ENCODE data around the gene CPNE7.
"Not testable (repeated sequence)": the region's sequence is repeated elsewhere in the genome, so short reads cannot be mapped to it uniquely, and the experiment has no call there.

The CPNE7 gene

DNA sequence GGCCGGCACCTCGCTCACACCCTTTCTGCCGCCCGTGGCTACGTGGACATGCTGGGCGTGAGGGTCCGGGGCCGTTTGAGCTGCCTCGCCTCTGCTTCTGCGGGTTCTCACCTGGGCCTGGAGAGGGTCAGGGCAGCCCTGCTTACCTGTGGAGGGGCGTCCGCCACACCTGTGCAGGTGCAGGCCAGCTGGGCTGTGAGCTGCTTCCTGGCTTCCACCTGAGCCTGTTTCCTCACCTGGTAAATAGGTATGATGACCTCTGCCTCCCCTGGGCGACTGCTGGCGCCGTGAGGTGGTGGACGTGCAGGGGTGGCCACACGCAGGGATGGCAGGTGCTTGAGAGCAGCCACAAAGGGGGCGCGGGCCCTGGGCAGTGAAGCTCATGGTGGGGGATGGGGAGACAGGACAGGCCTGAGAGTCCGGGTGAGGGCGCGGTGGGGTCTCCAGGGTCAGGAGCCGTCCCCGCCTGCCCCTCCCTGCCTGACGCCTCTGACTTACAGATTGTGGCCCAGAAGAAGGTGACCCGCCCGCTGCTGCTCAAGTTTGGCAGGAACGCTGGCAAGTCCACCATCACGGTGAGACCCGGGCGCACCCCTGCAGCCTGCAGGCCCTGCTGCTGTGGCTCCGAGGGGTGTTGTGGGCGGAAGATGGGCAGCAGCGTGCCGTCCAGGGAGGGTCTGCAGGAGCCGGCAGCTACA lies 7.8 kb downstream of the CPNE7 start:
- DNase-seq (ENCODE audit: low read depth), result no peak

DNA sequence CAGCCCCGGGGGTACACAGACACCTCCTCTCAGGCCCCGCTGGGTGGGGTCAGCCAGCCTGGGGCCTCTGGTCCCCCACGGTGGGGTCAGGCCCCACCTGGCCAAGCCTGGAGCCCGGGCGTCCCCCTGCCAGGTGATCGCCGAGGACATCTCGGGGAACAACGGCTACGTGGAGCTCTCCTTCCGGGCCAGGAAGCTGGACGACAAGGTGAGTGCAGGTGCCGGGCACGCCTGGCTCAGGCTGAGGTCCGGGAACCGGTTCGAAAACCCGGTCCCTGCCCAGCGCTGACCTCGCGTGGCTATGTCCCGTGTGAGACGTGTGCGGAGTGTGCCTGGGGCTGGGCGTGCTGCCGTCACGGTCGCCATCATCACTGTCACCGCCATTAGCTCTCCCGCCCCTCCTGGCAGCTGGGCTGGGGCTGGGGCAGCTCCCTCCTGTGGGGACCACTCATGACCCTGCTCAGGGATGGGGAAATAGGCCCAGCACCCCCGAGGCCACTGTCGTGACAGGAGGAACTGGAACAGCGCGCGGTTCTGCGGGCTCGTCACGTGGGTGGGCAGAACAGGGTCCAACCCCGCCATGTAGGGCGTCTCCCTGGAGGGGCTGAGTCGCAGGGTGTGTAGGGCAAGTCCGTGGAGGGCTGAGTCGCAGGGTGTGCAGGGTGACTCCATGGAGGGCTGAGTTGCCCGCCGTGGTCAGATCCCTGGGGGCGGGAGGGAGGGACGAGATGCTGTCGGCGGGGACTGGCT lies 8.5 kb downstream of the CPNE7 start:
- DNase-seq (ENCODE audit: low read depth), result no peak

GRCh38 chr16:89584768-89585549 lies 9.4 kb downstream of the CPNE7 start:
- no peak for DNase-seq (ENCODE audit: low read depth)

- DNase-seq (ENCODE audit: low read depth), result no peak
Observed at GRCh38 chr16:89586218-89586617, 10.7 kb downstream of the CPNE7 start.

DNA sequence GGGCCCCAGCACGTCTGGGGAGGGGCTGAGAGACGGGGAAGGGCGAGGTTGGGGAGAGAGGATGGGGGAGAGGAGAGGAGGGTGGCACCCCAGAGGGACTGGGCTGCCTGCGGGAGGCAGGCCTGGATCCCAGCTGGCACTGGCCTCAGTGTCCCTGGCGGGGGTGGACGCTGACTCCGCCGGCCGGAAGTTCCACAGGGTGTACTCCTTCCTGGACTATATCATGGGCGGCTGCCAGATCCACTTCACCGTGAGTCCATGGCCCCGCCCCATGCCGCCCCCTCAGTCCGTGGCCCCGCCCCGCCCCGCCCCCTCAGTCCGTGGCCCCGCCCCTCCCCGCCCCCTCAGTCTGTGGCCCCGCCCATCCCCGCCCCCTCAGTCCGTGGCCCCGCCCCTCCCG lies 11.3 kb downstream of the CPNE7 start:
- no peak for DNase-seq (ENCODE audit: low read depth)

DNA sequence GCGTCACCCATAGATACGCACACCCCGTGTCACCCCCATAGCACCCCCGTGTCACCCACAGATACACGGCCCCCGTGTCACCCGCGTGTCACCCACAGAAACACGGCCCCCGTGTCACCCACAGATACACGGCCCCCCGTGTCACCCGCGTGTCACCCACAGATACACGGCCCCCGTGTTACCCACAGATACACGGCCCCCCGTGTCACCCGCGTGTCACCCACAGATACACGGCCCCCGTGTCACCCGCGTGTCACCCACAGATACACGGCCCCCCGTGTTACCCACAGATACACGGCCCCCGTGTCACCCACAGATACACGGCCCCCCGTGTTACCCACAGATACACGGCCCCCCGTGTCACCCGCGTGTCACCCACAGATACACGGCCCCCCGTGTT lies 12.1 kb downstream of the CPNE7 start:
- DNase-seq (ENCODE audit: low read depth), result not testable (repeated sequence)

DNA sequence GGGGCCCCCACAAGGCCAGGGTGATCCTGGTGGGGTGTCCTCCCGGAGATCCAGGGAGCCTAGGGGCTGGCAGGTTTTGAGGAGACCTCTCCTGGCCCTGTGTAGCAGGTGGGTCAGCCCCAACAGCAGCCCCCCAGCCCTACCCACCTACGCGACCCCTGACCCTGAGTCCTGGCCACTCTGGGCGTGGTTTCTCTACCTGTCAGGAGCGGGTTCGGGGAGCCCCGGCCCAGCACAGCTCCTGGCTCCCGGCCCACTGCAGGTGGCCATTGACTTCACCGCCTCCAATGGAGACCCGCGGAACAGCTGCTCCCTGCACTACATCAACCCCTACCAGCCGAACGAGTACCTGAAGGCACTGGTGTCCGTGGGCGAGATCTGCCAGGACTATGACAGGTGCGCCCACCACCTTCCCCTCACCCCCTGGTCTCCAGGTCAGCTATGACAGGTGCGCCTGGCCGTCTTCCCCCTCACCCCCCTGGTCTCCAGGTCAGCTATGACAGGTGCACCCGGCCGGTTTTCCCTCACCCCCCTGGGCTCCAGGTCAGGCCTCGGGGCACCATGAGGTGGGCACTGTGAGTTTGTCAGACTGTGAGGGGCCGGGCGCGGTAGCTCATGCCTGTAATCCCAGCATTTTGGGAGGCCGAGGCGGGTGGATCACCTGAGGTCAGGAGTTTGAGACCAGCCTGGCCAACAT lies 13.0 kb downstream of the CPNE7 start:
- DNase-seq (ENCODE audit: low read depth), result no peak

DNA sequence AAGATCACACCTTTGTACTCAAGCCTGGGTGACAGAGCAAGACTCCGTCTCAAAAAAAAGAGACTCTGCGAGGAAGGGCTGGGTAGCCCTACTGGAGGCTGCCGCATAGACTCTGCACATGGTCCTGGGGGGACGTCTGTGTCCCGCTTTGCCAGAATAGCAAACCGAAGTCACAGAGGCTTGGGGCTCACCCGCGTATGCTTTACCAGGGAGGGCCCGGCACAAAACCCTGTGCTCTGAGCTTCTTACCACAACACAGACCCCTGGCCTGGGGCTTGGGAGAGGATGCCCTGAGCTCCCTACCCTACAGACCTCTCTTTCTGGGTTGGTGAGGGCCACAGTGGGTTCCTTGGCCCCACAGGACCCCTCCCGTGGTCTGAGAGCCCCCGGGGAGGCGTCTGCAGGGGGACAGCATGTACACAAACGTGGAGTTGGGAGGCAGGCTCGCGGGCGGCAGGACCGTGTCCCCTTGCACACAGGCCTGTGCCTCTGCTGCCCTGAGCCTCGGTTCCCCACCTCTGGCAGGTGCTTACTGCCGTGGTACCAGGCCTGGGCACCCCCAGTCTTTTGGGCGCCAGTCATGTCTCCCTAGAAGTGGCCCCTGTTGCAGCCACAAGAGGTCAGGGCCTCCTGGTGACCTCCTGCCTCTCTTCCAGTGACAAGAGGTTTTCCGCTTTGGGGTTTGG lies 13.8 kb downstream of the CPNE7 start:
- no peak for DNase-seq (ENCODE audit: low read depth)

GRCh38 chr16:89593841-89594240 lies 18.3 kb downstream of the CPNE7 start:
- peak; percentile 48 for DNase-seq (ENCODE audit: low read depth)

- no peak for DNase-seq (ENCODE audit: low read depth)
Observed at GRCh38 chr16:89595330-89596060, 19.9 kb downstream of the CPNE7 start.

GRCh38 chr16:89596061-89596689 lies 20.6 kb downstream of the CPNE7 start:
- DNase-seq (ENCODE audit: low read depth), result no peak

DNA sequence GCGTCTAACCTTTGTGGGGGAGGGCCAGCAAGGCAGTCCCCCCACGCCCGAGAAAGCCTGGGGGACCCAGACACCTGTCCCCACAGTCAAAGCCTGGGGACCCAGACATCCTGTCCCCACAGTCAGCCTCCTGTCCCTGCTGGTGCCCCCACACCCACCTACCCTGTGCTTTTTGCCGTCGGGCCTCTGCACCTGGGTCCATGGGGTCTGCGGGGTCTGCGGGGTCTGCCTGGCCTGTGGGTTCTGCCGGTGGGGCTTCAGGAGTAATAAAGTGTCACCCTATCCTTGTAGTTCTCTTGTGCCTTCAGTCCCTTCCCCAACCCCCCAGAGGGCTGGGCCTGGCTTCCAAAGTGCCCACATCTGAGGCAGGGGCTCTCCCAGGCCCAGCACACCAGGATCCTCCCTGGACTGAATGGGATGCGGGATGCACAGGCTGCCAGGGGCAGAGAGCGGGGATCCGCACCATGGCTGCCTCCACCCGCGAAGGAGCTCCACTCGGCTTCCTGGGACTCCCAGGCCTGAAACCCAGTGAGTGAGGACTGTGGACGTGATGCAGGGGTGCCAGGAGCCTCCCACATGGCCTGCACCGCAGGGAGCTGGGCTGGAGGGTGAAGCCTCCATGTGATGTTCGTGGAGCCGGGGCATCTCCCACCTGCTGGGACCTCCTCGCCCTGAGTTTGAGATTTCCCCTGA lies 21.5 kb downstream of the CPNE7 start:
- DNase-seq (ENCODE audit: low read depth), result no peak

DNA sequence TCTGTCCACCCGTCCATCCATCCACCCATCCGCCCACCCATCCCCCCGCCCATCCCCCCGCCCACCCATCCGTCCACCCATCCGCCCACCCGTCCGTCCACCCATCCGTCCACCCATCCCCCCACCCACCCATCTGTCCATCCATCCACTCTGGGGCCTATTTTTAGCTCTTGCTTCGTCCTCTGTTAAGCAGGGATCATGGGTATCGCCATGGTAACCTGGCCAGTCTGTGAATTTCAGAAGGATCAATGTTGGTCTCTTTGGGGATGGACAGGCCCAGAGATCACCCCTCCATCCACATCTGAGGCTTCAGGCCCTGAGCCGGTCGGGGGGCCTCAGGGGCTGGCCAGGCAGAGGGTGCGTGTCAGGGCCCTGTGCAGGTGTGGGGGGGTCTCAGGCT lies 22.6 kb downstream of the CPNE7 start:
- DNase-seq (ENCODE audit: low read depth), result no peak

DNA sequence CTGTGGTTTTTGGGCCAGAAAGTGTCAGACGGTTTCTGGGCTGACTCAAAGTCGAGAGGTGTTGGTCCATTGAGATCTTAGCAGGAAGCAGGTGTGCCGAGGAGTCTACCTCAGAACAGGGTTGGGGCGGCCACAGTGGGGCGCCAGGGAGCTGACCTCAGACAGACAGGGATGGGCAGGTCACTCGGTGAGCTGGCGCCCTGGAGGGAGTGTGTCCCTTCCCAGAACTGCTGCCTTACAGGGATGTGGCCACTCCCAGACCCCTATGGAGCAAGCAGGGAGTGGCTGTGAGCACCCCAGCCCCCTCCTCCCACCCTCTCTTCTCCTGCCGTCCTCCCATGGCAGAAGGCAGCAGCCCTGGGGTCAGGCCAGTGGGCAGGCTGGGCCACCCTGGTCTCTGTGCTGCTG lies 23.9 kb downstream of the CPNE7 start:
- no peak for DNase-seq (ENCODE audit: low read depth)

- DNase-seq (ENCODE audit: low read depth), result no peak
Observed at GRCh38 chr16:89599902-89600301, 24.3 kb downstream of the CPNE7 start.

DNA sequence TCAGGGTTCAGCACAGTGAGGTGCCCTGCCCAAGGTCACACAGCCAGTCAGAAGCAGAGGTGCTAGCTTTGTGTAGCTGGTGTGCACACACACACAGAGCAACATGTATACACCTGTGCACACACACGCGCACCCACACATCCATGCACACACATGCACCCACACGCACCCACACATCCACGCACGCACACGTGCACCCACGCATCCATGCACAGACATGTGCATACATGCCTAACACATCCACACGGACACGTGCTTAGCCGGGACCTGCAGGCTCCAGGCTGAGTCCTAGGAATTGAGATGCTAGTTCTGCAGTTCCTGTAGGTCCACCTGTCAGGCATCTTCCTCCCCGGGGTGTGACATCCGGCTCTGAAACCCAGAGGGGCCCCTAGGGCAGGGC lies 24.9 kb downstream of the CPNE7 start:
- no peak for DNase-seq (ENCODE audit: low read depth)

- DNase-seq (ENCODE audit: low read depth), result no peak
Observed at GRCh38 chr16:89600956-89601355, 25.4 kb downstream of the CPNE7 start.

DNA sequence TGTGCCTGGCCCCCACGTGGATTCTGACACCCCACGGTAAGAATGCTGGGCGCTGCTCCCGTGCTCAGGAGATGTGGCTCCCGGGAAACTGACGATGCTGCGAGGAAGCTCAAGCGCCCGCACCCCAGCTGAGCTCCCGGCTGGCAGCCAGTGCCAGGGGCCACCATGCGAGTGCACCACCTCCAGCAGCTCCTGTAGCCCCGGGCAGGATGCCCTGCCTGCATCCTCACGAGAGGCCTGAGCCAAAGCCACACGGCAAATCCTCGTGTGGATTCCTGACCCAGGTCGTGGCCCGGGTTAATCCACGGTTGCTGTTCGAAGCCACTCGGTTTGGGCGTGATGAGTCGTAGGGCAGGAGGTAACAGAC lies 26.3 kb downstream of the CPNE7 start:
- DNase-seq (ENCODE audit: low read depth), result no peak

DNA sequence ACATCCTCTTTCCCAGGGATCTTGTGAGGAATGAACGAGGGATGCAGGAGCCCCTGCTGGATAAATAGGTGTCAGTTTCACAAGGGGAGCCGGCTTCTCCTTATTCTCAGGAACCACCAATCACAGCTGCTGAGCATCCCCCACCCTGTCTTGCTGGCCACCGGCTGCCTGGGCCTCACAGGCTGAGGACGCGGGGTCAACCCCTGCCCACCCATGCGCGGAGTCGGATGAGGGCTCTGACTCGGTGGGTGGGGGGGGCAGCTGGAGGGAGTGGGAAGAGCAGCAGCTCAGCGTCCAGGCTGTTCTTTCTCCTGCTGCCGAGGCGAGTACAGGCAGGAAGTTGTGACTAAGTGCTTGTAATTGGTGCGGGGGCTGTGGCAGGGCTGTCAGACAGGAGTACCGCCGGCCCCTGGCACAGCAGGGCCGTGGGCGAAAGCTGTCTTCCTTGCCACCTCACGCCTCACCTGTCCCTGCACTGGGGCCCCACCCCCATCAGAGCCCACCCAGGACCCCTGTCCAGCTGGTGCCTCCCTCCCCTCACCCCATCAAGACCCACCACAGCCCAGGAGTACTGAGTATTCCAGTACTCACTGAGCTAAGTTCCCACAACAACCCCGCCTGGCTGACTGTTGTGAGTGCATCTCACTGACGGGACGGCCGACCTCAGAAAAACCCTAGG lies 26.9 kb downstream of the CPNE7 start:
- peak; percentile 22 for DNase-seq (ENCODE audit: low read depth)

Data from T follicular helper cell (primary cell).